Activated CD8-positive, alpha-beta T cell treated with anti-CD3 and anti-CD28 coated beads for 36 hours (primary cell): Measurements from ENCODE around the gene PCBP2. TPM values are rescaled to one million over a fixed set of nuclear protein-coding genes. Genes with fewer than 3 reads are reported as not detected.

Experiments used
- ATAC-seq: fragments of 200-7000 bp; cut with Tn5 transposase; one replicate; pipeline ENCODE4 v1.10.0; 2021; ENCODE audit warnings: mild to moderate bottlenecking, moderate library complexity
- CTCF ChIA-PET: fragments of 350-600 bp; sonication (Branson Sonifier 250); formaldehyde crosslinking; loops from one replicate; lab custom pipeline; 2021; ENCODE audit warnings: antibody characterized with exemption; lab: Charles Lee
- POLR2A ChIA-PET: fragments of 350-600 bp; sonication (Branson Sonifier 250); formaldehyde crosslinking; loops from one replicate; lab custom pipeline; 2021; ENCODE audit warnings: antibody characterized with exemption; lab: Charles Lee
- DNase-seq: peaks from one replicate; pipeline ENCODE4 v3.0.0-alpha.2; 2020
- H3K27ac Mint-ChIP-seq: one replicate; pipeline ENCODE4 v1.8.0; 2021; ENCODE audit warnings: mild to moderate bottlenecking, mixed read lengths
- H3K27me3 Mint-ChIP-seq: one replicate; pipeline ENCODE4 v1.8.0; 2021; ENCODE audit warnings: mixed read lengths
- H3K36me3 Mint-ChIP-seq: one replicate; pipeline ENCODE4 v1.8.0; 2021; ENCODE audit warnings: low read depth, mixed read lengths
- H3K4me1 Mint-ChIP-seq: one replicate; pipeline ENCODE4 v1.8.0; 2021; ENCODE audit warnings: low read depth, mixed read lengths
- H3K4me3 Mint-ChIP-seq: one replicate; pipeline ENCODE4 v1.8.0; 2021; ENCODE audit warnings: mild to moderate bottlenecking, moderate library complexity, mixed read lengths
- H3K9me3 Mint-ChIP-seq: one replicate; pipeline ENCODE4 v1.8.0; 2021; ENCODE audit warnings: mixed read lengths
- intact Hi-C: fragments of 100-400 bp; cut with micrococcal nuclease; formaldehyde crosslinking; loops from one replicate; pipeline ENCODE4 v1.10.0; 2022
- total RNA-seq, 2 experiments: library from RNA; stranded (reverse); gene quantifications; one replicate each; pipeline ENCODE4 v1.2.3, GENCODE V29; 2021
- TF ChIP-seq, protein P1 (sequence below): fragments of 200-600 bp; IDR thresholded peaks from one replicate; pipeline ENCODE4 v1.8.0; 2022; ENCODE audit warnings: antibody characterized with exemption, mild to moderate bottlenecking

PCBP2 gene
- total RNA-seq, 2 experiments from 2014 or later, result 958 to 973 TPM

DNA sequence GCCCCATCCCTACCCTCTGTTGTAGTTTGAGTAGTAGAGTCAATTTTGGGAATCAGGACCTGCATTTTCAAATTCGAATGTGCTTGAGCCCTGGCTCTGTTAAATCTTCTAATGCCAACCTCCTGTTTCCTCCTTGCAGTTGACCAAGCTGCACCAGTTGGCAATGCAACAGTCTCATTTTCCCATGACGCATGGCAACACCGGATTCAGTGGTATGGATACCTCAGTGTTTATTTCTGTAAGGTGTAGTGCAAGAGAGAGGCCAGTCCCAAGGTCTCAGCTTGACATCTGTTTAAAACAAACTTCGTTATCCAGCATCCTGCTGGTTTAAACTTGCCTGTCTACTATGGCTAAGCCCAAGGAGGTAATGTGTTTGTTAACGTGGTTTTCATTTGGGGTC, 15.2 kb downstream of the PCBP2 start:
- H3K9me3 Mint-ChIP-seq, result no peaks in the 10 kb centered on the region
- no peak for DNase-seq
- TF ChIP-seq, protein P1, sequence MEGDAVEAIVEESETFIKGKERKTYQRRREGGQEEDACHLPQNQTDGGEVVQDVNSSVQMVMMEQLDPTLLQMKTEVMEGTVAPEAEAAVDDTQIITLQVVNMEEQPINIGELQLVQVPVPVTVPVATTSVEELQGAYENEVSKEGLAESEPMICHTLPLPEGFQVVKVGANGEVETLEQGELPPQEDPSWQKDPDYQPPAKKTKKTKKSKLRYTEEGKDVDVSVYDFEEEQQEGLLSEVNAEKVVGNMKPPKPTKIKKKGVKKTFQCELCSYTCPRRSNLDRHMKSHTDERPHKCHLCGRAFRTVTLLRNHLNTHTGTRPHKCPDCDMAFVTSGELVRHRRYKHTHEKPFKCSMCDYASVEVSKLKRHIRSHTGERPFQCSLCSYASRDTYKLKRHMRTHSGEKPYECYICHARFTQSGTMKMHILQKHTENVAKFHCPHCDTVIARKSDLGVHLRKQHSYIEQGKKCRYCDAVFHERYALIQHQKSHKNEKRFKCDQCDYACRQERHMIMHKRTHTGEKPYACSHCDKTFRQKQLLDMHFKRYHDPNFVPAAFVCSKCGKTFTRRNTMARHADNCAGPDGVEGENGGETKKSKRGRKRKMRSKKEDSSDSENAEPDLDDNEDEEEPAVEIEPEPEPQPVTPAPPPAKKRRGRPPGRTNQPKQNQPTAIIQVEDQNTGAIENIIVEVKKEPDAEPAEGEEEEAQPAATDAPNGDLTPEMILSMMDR, result no peak
- ATAC-seq, result no peak
- ChIA-PET POLR2A (interaction anchor here (43.3 to 54.1 kb wide), 2 partner anchors 1 to 20 kb away, joined by 1494 read pairs; partner anchors contain the start of genes MAP3K12, NPFF, PCBP2 and TARBP2), CTCF (interaction anchor here (1.3 kb wide), 1 partner anchor 14 kb away, joined by 3 read pairs; no protein-coding TSS in a partner anchor)
- peaks cover 82% of the 10 kb centered on the region for H3K36me3 Mint-ChIP-seq
- no peaks in the 10 kb centered on the region for H3K27me3 Mint-ChIP-seq
- H3K4me1 Mint-ChIP-seq, result peaks cover 40% of the 10 kb centered on the region
- no peak overlapping the region for H3K4me3 Mint-ChIP-seq
- intact Hi-C loops, result no loop called here
- H3K27ac Mint-ChIP-seq, result no peak overlapping the region

DNA sequence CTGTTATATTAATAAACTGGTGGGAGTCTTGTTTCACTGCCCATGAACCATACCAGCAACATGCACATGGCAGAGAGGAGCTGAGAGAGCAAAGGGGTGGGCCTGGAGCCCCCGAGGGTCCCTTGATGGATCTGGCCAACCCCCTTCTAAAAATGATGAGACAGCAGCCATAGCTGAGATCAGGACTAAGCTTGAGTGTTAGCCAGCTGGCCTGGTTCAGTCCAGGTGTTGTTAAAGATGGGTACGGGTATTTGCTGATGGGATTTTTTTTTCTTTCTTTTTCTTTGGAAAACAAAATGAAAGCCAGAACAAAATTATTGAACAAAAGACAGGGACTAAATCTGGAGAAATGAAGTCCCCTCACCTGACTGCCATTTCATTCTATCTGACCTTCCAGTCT, 16.0 kb downstream of the PCBP2 start:
- peaks cover 82% of the 10 kb centered on the region for H3K36me3 Mint-ChIP-seq
- ChIA-PET POLR2A (interaction anchor here (43.3 to 54.1 kb wide), 2 partner anchors 0 to 19 kb away, joined by 1494 read pairs; partner anchors contain the start of genes MAP3K12, NPFF, PCBP2 and TARBP2), CTCF (interaction anchor here (1.1 to 1.3 kb wide), 2 partner anchors 12 to 15 kb away, joined by 3 read pairs; no protein-coding TSS in a partner anchor)
- DNase-seq, result no peak
- TF ChIP-seq, protein P1, result no peak
- H3K4me3 Mint-ChIP-seq, result no peak overlapping the region
- H3K27me3 Mint-ChIP-seq, result no peaks in the 10 kb centered on the region
- ATAC-seq, result no peak
- peak overlapping the region; percentile 50 for H3K27ac Mint-ChIP-seq
- intact Hi-C loops, result no loop called here
- H3K9me3 Mint-ChIP-seq, result no peaks in the 10 kb centered on the region
- H3K4me1 Mint-ChIP-seq, result peaks cover 43% of the 10 kb centered on the region

DNA sequence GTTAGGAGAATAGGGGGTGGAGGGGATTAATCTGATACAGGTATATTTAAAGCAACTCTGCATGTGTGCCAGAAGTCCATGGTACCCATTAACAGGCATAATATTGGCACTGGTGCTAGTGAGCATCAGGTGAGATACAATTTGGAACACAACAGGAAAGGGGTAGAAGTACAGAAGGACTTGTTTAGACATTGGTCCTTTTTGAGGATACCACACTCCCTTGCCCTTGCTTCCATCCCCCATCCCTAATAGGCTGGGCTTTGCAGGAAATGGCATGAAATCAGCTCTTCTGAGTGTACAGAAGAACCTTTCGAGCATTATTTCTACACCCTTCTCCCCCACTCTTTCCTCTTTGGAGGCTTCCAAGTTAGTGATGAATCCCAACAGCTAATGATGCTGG, 16.4 kb downstream of the PCBP2 start:
- DNase-seq (no peak), ATAC-seq (no peak)
- ChIA-PET CTCF (interaction anchor here (1.1 to 1.3 kb wide), 2 partner anchors 13 to 15 kb away, joined by 3 read pairs; no protein-coding TSS in a partner anchor), POLR2A (interaction anchor here (43.3 to 54.1 kb wide), 2 partner anchors 1 to 19 kb away, joined by 1494 read pairs; partner anchors contain the start of genes MAP3K12, NPFF, PCBP2 and TARBP2)
- H3K36me3 Mint-ChIP-seq, result peaks cover 80% of the 10 kb centered on the region
- intact Hi-C loops, result no loop called here
- no peaks in the 10 kb centered on the region for H3K27me3 Mint-ChIP-seq
- H3K4me1 Mint-ChIP-seq, result peaks cover 40% of the 10 kb centered on the region
- no peaks in the 10 kb centered on the region for H3K9me3 Mint-ChIP-seq
- H3K4me3 Mint-ChIP-seq, result no peak overlapping the region
- TF ChIP-seq, protein P1, result no peak
- H3K27ac Mint-ChIP-seq, result peak overlapping the region; percentile 53

DNA sequence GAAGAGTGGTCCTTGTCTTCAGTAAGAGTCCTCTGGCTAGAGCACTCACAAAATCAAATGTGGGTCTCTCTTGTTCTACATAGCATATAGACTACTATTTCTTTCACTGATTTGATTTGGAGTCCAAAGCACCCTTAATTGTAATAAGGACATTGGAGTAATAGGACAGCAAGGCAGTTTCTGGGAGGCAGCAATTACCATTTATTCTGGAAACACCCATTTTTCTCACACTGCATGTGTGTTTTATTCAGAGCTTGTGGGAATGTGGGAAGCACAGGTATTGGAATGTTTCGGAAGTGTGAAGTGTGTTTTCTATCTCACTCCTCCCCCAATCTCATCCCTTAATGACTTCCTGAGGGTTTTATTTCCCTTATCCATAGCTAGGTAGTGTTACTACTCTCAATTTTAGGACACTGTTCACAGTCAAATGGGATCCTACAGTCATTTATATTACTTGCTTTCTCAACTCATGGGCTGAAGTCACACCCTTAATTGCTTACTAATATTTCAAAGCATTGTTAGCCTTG, 20.2 kb downstream of the PCBP2 start:
- TF ChIP-seq, protein P1, result no peak
- Mint-ChIP-seq H3K4me3 (no peak overlapping the region), H3K9me3 (no peaks in the 10 kb centered on the region), H3K4me1 (peaks cover 58% of the 10 kb centered on the region), H3K36me3 (peaks cover 82% of the 10 kb centered on the region), H3K27me3 (no peaks in the 10 kb centered on the region), H3K27ac (peak overlapping the region; percentile 76)
- ChIA-PET POLR2A (interaction anchor here (1.0 to 54.1 kb wide), 3 partner anchors 5 to 205 kb away, joined by 4 to 1494 read pairs (median 1494); partner anchors contain the start of genes MAP3K12, NPFF, PCBP2 and TARBP2), CTCF (interaction anchor here (1.1 to 7.7 kb wide), 3 partner anchors 9 to 37 kb away, joined by 3 to 66 read pairs (median 6); partner anchors contain the start of gene NPFF)
- ATAC-seq, result no peak
- intact Hi-C loops, result loop anchor here (5.0 kb wide), 1 partner anchor 35 kb away; the partner anchor contains the start of gene NPFF
- no peak for DNase-seq
